K562 (cell line): Measurements from ENCODE around the gene FBP1. TPM values are rescaled to one million over a fixed set of nuclear protein-coding genes. Genes with fewer than 3 reads are reported as not detected.

Source experiments
- polyA plus RNA-seq, 8 experiments: library from polyadenylated mRNA; depleted of rRNA in 4 of 8; stranded (reverse) in 5 of 8; unstranded in 3 of 8; fragments of >200 nt; fragmentation: Nextera tagmentation in 2 of 8; fragmentation: Illumina TruSeq in 1 of 8; extraction: Ambion mirVana in 2 of 8; extraction: Trizol in 1 of 8; gene quantifications; 2 replicates each; pipeline versions ENCODE4 v1.2.1 to v1.2.3, GENCODE V29; 2011 to 2014; ENCODE audit warnings: inconsistent platforms in 1 of 8, missing spikeins in 1 of 8
- total RNA-seq, 7 experiments: library from RNA; depleted of rRNA in 6 of 7; stranded (reverse); fragments of >200 nt in 6 of 7; fragmentation: Illumina TruSeq in 2 of 7; extraction: Trizol in 2 of 7; gene quantifications; 2 replicates each; pipeline versions ENCODE4 v1.2.1 to v1.2.3, GENCODE V29; 2011 to 2021; ENCODE audit warnings: low replicate concordance in 1 of 7
- TF ChIP-seq, protein P1 (sequence below): fragments of 450-650 bp; IDR thresholded peaks from 2 replicates; pipeline ENCODE4 v1.6.1; 2016; ENCODE audit warnings: mild to moderate bottlenecking, moderate library complexity

Gene FBP1
- total and polyA plus RNA-seq, 9 of the 15 experiments (the other 6 are each of a cell fraction or from before 2014, with no cell fraction given), result 0.24 TPM; not detected in 8

DNA sequence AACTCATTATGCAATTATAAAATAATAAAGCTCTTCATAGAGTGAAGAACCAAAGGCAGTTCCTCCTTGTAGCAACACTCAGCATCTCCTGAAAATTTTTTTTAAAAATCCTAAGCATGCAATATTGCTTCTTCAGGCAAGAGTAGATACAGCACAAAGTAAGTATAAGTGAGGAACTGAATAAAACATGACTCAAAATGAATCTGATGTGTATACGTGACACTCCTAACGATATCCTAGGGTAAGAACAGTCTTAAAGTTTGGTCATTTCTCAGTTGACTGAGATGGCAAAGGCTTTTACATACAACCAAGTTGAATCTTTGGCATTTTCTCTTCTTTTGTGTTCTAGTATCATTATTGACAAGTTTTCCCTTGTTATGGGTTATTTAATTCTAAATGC, 46.0 kb upstream of the FBP1 start (continued):
- TF ChIP-seq, protein P1, sequence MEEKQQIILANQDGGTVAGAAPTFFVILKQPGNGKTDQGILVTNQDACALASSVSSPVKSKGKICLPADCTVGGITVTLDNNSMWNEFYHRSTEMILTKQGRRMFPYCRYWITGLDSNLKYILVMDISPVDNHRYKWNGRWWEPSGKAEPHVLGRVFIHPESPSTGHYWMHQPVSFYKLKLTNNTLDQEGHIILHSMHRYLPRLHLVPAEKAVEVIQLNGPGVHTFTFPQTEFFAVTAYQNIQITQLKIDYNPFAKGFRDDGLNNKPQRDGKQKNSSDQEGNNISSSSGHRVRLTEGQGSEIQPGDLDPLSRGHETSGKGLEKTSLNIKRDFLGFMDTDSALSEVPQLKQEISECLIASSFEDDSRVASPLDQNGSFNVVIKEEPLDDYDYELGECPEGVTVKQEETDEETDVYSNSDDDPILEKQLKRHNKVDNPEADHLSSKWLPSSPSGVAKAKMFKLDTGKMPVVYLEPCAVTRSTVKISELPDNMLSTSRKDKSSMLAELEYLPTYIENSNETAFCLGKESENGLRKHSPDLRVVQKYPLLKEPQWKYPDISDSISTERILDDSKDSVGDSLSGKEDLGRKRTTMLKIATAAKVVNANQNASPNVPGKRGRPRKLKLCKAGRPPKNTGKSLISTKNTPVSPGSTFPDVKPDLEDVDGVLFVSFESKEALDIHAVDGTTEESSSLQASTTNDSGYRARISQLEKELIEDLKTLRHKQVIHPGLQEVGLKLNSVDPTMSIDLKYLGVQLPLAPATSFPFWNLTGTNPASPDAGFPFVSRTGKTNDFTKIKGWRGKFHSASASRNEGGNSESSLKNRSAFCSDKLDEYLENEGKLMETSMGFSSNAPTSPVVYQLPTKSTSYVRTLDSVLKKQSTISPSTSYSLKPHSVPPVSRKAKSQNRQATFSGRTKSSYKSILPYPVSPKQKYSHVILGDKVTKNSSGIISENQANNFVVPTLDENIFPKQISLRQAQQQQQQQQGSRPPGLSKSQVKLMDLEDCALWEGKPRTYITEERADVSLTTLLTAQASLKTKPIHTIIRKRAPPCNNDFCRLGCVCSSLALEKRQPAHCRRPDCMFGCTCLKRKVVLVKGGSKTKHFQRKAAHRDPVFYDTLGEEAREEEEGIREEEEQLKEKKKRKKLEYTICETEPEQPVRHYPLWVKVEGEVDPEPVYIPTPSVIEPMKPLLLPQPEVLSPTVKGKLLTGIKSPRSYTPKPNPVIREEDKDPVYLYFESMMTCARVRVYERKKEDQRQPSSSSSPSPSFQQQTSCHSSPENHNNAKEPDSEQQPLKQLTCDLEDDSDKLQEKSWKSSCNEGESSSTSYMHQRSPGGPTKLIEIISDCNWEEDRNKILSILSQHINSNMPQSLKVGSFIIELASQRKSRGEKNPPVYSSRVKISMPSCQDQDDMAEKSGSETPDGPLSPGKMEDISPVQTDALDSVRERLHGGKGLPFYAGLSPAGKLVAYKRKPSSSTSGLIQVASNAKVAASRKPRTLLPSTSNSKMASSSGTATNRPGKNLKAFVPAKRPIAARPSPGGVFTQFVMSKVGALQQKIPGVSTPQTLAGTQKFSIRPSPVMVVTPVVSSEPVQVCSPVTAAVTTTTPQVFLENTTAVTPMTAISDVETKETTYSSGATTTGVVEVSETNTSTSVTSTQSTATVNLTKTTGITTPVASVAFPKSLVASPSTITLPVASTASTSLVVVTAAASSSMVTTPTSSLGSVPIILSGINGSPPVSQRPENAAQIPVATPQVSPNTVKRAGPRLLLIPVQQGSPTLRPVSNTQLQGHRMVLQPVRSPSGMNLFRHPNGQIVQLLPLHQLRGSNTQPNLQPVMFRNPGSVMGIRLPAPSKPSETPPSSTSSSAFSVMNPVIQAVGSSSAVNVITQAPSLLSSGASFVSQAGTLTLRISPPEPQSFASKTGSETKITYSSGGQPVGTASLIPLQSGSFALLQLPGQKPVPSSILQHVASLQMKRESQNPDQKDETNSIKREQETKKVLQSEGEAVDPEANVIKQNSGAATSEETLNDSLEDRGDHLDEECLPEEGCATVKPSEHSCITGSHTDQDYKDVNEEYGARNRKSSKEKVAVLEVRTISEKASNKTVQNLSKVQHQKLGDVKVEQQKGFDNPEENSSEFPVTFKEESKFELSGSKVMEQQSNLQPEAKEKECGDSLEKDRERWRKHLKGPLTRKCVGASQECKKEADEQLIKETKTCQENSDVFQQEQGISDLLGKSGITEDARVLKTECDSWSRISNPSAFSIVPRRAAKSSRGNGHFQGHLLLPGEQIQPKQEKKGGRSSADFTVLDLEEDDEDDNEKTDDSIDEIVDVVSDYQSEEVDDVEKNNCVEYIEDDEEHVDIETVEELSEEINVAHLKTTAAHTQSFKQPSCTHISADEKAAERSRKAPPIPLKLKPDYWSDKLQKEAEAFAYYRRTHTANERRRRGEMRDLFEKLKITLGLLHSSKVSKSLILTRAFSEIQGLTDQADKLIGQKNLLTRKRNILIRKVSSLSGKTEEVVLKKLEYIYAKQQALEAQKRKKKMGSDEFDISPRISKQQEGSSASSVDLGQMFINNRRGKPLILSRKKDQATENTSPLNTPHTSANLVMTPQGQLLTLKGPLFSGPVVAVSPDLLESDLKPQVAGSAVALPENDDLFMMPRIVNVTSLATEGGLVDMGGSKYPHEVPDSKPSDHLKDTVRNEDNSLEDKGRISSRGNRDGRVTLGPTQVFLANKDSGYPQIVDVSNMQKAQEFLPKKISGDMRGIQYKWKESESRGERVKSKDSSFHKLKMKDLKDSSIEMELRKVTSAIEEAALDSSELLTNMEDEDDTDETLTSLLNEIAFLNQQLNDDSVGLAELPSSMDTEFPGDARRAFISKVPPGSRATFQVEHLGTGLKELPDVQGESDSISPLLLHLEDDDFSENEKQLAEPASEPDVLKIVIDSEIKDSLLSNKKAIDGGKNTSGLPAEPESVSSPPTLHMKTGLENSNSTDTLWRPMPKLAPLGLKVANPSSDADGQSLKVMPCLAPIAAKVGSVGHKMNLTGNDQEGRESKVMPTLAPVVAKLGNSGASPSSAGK, result no peak
